Loucy (cell line): ENCODE results near the gene CRYBA4.

Experiments used
- EZH2phosphoT487 ChIP-seq: fragments of 200-600 bp; IDR thresholded peaks from 2 replicates; pipeline ENCODE4 v1.6.1; 2018; ENCODE audit warnings: antibody characterized with exemption, mild to moderate bottlenecking, moderate library complexity, borderline replicate concordance
- TF ChIP-seq, protein P1 (sequence below): fragments of 200-600 bp; sonication (generic); conservative IDR thresholded peaks from 2 replicates; pipeline ENCODE4 v1.5.1; 2014; ENCODE audit warnings: mild to moderate bottlenecking, antibody characterized with exemption, low read length

DNA sequence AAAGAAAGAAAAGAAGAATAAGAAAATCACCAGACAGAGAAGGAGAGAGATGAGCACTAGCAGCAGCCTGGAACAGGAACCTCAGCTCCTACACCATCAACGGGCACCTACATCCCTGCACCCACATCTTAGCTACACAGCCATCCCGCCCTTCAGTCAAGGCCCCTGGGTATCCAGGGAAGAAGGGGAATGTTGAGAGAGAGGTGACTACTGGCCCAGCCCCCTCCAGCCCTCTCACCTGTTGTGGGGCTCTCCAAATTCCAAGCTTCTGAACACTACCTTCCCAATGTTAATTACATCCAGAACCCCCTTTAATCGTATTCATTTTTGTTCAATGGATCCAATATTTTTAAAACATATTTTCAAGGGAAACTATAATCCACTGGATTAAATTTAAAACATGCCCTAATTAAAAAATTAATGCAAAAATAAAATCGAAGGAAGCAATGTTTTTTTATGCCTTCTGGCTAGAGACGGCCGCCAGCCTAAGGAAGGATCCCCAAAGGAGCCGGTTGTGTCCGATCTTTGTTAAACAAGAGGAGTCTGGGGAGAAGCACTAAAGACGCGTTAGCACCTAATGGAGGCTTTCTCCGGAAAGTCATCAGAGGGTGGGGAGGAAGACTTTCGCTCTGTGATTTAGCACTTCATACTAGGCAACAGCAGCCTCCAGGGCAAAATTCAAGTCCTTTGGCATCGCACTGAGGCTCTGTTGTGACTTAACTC is 41.4 kb upstream of the CRYBA4 start:
- TF ChIP-seq, protein P1, sequence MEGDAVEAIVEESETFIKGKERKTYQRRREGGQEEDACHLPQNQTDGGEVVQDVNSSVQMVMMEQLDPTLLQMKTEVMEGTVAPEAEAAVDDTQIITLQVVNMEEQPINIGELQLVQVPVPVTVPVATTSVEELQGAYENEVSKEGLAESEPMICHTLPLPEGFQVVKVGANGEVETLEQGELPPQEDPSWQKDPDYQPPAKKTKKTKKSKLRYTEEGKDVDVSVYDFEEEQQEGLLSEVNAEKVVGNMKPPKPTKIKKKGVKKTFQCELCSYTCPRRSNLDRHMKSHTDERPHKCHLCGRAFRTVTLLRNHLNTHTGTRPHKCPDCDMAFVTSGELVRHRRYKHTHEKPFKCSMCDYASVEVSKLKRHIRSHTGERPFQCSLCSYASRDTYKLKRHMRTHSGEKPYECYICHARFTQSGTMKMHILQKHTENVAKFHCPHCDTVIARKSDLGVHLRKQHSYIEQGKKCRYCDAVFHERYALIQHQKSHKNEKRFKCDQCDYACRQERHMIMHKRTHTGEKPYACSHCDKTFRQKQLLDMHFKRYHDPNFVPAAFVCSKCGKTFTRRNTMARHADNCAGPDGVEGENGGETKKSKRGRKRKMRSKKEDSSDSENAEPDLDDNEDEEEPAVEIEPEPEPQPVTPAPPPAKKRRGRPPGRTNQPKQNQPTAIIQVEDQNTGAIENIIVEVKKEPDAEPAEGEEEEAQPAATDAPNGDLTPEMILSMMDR = no peak
- no peak for TF ChIP-seq EZH2phosphoT487
